Stimulated activated CD4-positive, alpha-beta T cell treated with anti-CD3 and anti-CD28 coated beads, Interleukin-15, amount 100 ng/mL, for 24 hours (primary cell): ENCODE measurements around the gene MTR.
A peak's percentile ranks its signal among the peaks of the same experiment; 100 is the strongest.

Experiments used
- DNase-seq: peaks from one replicate; pipeline ENCODE4 v3.0.0-alpha.2; 2020

Gene MTR

DNA sequence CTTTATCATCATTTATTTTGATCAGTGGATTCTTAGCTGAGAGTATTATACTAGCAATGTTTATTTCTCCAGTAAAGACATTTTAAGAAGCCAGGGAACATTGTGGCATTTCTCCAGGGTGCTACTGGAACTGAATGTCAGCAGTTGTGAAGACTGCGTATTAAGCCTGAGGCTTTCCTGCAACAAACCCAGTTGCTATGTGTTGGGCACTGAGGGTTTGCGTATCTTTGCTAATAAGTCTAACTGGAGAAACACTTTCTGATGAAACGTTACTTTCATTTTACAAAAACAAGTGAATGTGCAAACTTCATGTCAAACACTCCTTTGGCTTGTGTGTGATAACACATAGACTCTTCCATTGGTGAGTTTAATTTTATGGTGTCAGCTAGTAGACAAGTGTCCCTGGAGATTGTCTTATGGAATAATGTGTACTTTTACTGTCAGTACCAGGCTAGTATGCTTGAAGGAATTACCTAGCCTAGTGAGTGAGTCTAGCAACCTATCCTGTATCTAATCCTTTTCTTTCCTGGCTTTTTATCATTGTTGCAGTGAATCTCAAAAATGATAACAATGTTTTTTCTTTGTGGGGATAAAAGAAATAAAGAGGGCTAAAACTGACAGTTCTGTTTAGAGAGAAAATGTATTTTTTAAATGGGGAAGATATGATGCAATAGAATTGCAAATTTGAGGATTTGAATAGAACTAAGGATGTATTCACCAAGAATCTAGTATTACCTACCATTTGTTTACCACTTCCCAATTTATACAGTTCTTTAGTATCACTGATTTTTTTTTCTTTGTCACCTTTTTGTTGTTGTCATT lies 70.1 kb downstream of the MTR start:
- no peak for DNase-seq

DNA sequence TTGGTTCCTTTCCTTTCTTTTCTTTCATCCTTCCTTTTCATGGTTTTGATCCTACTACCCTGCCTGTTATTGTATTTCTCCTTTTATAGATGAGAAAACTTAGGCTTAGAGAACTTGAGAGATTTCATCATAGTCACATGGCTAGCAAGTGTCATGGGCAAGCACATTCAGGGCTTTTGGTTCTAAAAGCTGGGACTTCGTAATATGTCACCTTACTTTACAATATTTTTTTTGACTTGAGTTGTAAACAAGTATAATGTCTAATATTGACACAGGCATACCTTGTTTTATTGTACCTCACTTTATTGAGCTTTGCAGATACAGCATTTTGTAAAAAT lies 70.7 kb downstream of the MTR start:
- DNase-seq: no peak

DNA sequence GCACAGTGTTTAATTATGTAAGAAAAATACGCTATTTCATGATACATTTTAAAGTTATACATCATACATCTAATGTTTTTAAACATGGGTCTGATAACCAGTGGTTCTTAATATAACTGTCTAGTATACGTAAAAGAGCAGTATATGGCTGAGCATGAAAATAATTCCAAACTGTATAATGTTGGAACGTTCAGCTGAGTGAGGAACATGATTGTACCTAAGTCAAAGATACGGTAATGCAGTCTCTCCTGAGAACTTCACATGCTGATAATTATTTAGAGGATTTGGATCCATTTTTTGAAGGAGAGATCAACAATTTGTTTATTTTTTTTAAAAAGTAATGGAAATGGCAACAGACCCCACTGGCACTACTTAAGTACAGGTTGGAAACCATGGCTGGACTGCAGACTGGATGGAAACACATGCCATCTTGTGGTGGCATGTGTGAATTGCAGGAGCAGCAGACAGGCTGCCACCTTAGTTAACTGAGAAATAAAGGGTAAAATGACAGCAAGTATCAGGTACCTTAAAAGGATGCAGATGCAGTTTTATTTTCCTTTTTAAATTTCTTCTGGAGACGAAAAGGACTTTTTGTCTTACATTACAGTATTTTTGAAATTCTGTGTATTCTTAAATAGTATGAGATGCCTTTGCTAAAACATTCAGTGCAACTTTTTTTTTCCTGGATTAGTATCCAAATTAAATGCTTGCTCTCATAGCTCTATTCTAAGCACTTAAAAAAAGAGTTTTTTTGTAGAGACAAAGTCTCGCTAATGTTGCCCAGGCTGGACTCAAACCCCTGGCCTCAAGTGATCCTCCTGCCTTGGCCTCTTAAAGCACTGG lies 73.8 kb downstream of the MTR start:
- DNase-seq: peak; percentile 53

DNA sequence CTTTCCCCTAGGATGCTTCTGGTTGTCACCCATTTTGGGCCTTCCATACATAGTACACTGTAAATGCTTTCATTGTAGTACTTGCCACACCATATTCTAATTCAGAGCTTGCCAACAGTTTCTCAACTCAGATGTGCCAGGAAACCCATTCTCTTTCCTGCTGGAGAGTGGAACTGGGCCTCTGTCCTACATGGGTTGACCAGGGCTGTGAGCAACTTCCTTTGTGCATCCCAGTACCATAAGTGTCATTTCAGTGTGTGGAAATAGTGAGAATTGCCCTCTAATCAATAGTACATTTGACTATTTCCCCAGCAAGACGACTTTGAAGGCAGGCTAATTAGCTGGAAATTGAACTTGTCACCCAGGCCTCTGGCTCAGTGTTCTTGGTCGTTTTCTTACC lies 74.8 kb downstream of the MTR start:
- no peak for DNase-seq

DNA sequence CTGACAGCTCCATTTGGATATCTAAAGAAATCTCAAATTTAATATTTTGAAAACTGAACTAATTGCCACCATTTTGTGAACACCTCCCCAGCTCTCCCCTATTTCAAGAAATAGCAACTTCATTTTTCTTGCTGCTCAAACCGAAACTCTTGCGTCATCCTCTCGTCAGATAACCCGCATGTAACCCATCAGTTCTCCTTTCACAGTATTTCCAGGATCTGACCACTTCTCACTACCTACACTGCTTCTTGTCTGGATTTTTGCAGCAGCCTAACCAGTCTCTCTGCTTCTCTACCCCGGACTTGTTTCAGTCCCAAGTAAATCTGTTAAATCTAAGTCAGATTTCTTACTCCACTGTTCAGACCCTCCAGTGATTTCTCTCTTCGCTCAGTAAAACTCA lies 75.6 kb downstream of the MTR start:
- DNase-seq: no peak

DNA sequence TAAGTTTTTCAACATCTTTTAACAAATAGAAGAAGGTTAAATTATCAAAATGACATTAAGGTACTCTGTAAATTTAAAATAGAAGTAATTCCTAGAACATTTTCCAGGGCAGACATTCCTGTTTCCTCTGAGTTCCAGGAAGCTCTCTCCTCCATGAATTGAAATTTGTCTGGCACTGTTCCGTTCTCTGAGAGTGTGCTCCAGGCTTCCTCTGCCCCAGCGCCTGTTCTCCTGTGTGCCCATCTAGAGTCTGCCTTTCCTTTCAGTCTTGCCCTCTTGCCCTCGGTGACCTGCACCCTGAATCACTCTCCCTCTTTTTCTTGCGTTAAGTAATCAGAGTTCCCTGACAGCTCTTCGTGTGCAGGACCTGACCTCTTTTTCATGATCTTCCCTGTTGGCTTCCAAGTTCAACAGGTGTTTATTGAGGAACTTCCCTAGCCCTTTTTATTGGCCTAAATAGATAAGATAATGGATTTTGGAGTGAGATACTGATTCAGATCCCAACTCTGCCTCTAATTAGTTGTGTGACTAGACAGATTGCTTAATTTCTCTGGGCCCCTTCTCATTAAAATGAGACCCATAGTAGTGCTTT lies 77.1 kb downstream of the MTR start:
- DNase-seq: no peak

DNA sequence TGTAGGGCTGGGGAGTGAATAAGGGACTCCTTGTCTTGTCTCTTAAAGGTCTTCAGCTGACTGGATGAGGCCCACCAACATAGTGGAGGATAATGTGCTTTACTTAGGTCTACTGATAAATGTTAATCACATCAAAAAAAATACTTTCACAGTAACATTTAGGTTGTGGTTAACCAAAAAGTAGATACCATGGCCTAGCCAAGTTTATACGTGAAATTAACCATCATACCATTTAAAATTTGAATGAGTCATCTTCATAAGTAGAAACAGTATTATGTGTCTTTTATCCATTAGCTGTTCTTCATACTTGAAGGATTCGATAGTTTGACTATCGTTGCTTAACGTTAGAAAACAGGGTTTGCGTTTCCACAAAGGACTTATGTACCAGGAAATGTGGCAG lies 80.9 kb downstream of the MTR start:
- no peak for DNase-seq

DNA sequence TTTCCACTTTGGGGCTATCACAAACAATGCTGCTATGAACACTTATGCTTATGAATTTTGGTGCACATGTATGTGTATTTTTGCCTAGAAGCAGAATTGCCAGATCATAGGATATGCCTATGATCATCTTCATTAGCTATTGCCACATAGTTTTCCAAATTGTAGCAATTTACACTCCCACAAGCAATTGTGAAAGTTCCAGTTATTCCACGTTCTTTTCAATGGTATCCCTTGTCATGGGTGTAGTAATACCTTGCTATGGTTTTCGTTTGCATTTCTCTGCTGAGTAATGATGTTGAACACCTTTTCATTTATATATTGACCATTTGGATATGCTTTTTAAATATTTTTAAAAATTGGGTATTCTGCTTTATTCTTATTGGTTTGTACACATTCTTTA lies 82.6 kb downstream of the MTR start:
- DNase-seq: no peak

DNA sequence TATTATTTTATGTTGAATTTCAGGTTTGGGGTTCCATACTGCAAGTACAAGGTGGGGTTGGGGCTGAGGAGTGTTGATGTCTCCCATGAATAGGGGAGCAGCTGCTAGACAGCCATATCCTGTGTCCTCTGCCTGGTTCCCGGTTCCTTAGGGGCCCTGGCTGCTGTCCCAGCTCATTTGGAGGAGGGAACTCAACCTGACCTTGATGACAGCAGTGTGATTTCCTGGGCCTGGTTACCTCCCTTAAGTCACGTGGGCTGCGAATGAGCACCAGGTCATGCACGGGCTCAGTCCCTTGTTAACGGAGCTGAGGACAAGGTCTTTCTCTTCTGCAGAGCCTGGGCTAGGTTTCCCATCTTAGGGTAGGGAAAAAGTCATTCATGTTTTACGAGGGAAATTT lies 85.1 kb downstream of the MTR start:
- DNase-seq: no peak

DNA sequence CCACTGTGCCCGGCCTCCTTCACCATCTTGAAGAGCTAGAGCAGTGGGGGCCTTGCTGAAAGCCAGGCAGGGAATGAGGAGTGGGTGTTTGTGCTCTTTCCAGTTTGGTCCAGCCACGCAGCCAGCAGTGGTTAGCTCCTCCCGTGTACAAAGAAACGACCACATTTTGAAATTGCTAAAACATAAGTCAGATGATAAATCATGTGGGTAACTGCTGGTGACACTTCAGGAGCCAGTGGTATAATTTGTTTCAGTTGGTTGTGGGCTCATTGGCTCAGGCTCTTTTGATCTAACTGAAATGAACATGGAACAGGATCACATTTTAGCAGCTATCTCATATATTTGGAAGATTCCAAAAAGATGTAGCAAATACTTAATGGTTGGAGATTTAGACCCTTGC lies 87.6 kb downstream of the MTR start:
- no peak for DNase-seq

DNA sequence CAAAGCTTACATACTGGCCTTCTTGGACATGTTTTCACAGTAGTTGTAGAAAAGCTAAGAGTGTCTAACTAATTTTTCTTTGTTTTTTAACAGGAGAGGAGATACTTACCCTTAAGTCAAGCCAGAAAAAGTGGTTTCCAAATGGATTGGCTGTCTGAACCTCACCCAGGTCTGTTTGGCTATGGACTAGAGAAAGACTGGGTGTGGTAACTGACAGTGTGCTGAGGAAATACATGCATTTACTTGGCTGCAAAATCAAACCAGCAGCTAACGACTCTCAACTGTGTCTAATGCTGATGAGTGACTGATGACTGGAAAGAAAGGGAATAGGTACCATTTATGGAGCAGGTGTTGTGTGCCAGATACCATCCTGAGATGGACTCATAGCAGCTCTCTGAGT lies 91.1 kb downstream of the MTR start:
- no peak for DNase-seq

DNA sequence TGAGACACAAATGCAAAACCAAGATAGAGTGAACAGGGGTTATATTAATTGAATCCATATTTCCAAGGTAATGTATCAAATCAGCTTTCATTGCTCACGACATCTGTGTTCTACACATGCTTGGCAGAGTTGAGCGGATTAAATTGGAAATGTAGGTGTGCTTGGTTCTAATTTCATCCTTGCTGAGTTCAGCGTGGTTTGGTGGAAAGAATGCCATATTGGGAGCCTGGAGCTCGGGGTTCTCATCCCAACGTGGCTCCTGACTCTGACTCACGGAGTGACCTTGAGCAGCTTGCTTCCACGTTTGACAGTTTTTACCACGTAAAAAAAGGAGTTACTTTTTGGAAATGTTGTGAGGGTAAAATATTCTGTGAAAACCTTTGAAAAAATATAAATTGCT lies 92.0 kb downstream of the MTR start:
- DNase-seq: no peak

DNA sequence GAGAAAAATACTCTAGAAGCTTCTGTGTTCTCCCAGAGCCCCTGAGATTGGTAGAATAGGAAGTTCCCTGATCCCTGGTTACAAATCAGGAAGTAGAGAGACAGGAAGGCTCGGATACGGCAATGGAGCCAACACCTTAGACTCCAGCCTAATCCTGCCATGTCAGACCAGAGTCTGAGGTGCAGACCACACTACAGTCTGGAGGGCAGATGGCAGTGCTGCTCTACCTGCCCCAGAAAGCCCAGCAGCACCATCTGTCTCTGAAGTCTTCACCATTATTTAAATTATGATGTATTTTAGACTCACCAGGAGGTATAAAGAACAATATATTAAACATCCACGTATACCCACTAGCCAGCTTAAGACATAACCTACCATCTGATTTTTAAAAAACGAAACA lies 93.0 kb downstream of the MTR start:
- no peak for DNase-seq

DNA sequence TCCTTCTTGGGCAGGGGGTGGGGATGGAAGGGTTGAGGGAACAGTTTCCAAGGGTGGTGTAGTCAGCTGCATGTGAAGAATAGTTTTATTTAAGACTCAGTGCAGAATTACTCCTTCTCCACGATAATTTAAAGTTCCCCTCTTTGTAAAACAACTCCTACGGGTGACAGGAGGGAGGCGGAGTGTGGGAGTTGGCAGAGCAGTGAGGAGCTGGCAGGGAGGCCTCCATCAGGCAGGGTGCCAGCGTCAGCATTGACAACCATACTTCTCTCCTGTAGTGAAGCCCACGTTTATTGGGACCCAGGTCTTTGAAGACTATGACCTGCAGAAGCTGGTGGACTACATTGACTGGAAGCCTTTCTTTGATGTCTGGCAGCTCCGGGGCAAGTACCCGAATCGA lies 93.8 kb downstream of the MTR start:
- DNase-seq: no peak

DNA sequence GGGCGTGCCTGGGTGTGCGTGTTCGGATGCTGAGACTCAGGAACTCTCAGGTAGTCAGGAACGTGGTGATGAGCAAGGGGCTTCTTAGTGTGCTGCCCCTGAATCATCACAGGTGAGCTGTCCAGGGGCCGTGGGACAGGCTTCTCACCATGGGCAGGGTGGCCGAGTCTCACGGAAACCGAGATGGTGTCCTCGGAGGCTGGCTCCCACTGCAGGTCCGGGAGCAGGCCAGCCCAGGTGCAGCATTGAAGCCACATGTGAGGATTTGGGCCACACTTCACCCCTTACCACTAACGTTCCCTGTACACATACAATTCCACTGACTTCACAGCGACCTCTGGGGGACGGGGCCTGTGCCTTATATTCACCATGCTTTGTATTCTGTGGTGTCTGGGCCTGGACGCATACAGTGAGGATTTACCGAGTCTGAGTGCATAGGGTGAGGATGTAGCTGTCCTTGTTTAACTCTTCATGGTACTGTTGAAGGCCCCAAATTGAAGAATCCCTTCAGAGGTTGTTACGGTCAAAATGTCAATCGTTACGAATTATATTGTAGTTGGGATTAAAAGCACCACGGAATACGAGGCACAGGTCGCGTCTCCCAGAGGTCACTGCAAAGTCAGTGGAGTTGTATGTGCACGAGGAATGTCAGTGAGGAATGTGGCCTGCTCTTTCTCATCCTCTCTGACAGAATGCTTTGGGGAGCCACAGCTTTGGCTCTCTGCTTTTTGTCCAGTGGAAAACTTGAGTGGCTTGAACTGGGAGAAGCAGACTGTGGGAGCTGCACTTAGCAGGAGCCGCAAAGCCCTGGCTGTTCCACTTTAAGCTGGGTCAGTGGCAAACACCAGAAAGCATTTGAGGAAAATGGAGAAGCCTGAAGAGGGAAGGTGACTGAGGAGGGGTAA lies 95.3 kb downstream of the MTR start:
- DNase-seq: no peak

DNA sequence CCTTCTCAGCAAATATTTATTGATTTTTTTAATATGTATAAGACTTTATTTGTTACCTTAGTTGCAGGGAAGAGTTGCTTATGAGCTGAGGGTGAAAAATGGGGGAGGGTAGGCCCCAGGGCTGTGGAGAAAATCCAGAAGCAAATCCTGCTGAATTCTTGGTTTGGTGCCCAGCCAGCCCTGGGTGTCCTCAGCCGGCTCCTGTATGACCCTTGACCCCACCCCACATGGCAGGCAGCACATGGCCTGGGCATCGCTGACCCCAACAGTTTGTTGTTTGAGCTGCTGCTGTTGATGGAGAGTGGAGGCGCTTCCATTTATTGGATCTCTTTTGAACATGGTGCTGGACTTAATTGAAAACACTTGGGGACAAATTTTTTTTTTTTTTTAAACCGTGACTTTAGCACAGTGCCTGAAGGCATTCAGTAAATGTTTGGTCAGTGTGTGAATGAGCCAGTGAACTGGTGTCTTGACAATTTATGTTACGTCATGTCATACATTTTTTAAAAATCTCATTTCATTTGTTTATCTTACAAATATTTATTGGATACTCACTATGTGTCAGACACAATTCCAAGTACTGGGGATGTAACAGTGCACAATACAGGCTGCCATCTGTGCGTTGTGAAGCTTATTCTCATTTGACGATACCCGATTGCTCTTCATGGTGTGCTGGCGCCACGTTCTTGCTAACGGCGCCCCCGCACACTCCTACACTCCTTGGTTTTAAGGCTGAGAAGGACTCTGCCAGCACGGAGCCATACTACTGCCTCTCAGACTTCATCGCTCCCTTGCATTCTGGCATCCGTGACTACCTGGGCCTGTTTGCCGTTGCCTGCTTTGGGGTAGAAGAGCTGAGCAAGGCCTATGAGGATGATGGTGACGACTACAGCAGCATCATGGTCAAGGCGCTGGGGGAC lies 98.8 kb downstream of the MTR start:
- DNase-seq: no peak

DNA sequence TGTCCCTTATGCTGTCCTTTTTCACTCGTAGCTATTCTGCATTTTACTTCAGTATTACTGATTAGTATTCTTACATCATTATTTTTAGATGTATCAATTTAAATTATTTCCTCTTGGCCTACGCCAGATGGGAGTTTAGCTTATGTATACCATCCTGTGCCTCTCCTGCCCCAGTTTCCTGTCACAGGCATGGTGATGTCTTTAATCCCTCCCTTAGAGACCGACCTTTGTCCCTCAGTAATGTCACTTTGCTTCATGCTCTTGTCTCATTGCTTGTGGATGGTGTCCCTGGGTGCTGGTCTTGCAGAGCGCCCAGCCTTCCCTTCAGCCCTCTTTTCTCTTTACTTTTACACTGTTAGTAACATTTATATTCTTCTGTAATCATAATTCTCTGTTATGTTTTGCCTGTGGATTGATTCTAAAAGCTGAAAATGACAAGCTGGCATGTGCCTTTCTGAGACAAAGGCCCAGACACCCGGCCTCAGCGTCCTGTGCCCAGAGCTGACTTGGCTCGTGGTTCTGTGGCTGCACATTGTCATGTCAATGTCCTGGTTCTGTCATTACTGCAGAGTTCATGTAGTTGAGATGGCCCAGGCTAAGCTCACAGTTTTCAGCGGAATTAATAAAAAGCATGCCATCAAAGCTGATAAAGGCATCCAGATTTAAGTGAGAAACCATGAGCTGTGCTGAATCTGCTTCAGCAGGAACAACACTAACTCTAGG lies 100.7 kb downstream of the MTR start:
- no peak for DNase-seq

DNA sequence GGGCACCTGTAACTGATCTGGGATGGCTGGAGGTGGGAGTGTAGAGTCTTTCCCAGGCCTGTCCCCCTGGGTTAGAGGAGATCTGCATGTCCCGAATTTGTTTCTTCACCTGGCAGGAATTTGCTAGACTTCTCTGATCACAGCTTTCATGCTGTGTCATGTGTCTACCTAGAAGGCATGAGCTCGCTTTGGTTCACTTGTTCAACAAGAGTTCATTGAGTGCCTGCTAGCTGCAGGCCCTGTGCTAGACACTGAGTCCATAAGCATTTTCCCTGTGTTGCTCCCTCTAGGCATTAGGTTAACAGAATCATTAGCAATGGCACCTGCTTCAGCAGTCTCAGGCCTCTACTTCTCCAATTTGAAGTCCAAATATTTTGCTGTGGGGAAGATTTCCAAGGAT lies 101.6 kb downstream of the MTR start:
- DNase-seq: no peak

DNA sequence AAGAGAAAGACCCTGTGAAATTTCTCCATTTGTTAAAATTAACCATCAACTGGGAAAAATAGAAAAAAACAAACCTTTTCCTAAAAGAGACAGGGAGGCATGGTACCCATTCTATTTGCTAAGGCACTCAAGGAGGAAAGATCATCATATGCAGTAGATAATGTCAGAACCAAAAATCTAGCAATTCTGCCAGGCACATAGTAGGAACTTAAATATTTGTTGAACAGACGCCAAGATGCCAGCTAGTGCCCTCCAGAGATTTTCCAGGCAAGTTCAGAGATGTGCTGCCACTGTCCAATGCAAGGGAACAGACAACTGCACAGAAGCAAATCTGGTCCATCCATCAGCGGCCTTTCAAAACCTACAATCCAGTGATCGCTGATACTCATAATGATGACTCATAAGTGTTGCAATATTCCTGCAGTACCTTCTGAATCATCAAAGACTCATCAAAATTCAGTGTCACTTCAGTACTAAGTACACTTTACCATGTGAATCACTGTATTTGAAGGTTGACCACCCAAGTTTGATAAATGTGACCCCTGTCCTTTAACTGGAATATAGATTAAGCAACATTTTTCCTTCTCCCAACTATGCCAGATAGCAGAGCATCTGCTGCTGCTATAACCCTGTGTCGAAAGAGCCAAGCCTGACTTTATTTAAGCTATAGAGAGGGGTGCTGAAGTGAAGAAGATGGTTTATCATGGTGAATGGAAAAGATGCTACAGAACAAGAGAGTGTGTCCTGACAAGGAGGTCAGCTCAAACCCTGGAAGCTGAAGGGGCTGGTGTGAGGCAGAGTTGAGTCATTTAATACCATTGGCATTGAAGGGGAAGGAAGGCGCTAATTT lies 110.0 kb downstream of the MTR start:
- no peak for DNase-seq

DNA sequence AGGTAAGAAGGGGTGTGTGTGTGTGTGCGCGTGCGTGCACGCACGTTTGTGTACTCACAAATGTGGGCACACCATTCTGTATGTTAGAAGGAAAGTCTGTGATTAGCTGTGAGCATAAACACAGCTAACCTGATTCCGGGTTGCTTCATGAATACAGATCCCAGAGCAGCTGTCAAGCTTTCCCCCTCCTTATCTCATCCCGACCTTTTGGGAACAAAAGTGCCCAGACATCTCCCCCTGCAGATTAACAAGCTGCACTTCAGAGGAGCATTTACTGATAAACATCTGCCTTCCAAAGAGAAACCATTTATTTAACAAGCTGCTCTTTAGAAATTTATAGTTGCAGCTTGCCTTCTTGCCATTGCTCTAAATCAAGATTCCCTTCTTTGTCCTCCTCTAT lies 112.1 kb downstream of the MTR start:
- DNase-seq: no peak
